SK-N-SH (cell line): Measurements from ENCODE around the gene CLSTN2. TPM values are rescaled to one million over a fixed set of nuclear protein-coding genes. Genes with fewer than 3 reads are reported as not detected.

Source experiments
- CTCF ChIA-PET: fragments of 300-600, 350-600 bp; formaldehyde crosslinking; extraction: SDS; loops from one replicate; lab custom pipeline; 2021; lab: Yijun Ruan, JAX
- POLR2A ChIA-PET: fragments of 350-600 bp; sonication (Branson Sonifier 250); formaldehyde crosslinking; extraction: SDS; loops from one replicate; lab custom pipeline; 2020; ENCODE audit warnings: antibody characterized with exemption, inconsistent platforms; lab: Yijun Ruan, JAX
- DNase-seq: peaks from one replicate; pipeline ENCODE4 v3.0.0; 2012
- H2AFZ ChIP-seq: fragments of 200-600 bp; sonication (generic); 2 replicates; pipeline ENCODE4 v1.8.1; 2016; ENCODE audit warnings: antibody characterized with exemption, mild to moderate bottlenecking, low read depth
- H3F3A ChIP-seq: fragments of 200-600 bp; sonication (generic); replicated peaks from 2 replicates; pipeline ENCODE3; 2016; ENCODE audit warnings: antibody characterized with exemption, mild to moderate bottlenecking; ENCODE audit not compliant: insufficient read depth
- H3K27ac ChIP-seq, 2 experiments: fragments of 200-500 bp in 1 of 2; fragments of 200-600 bp in 1 of 2; sonication (Bioruptor generic) in 1 of 2; sonication (generic), shearing (Covaris generic) in 1 of 2; 2 replicates each; pipeline versions ENCODE4 v1.5.1 to v1.6.1; 2014 to 2016; ENCODE audit warnings: low read depth in 2 of 2, inconsistent platforms in 1 of 2, low read length in 1 of 2, mild to moderate bottlenecking in 1 of 2, mixed read lengths in 1 of 2
- H3K27me3 ChIP-seq: fragments of 200-600 bp; sonication (generic), shearing (Covaris generic); 2 replicates; pipeline ENCODE4 v1.6.1; 2016; ENCODE audit warnings: mixed run types; ENCODE audit not compliant: insufficient read depth
- H3K36me3 ChIP-seq, 2 experiments: fragments of 200-500 bp in 1 of 2; fragments of 200-600 bp in 1 of 2; sonication (Bioruptor generic) in 1 of 2; sonication (generic) in 1 of 2; replicated peaks in 1 of 2; 2 replicates each; pipeline versions ENCODE3 to v1.5.1; 2014 to 2016; ENCODE audit warnings: low read length in 1 of 2, mild to moderate bottlenecking in 1 of 2; ENCODE audit not compliant: insufficient read depth in 2 of 2, control insufficient read depth in 1 of 2
- H3K4me1 ChIP-seq, 2 experiments: fragments of 200-500 bp in 1 of 2; fragments of 200-600 bp in 1 of 2; sonication (Bioruptor generic) in 1 of 2; sonication (generic), shearing (Covaris generic) in 1 of 2; 2 replicates each; pipeline versions ENCODE4 v1.5.1 to v1.6.1; 2014 to 2016; ENCODE audit warnings: low read depth in 1 of 2, low read length in 1 of 2, mixed run types in 1 of 2; ENCODE audit not compliant: insufficient read depth in 2 of 2, control insufficient read depth in 1 of 2
- H3K4me2 ChIP-seq: fragments of 200-600 bp; sonication (generic), shearing (Covaris generic); 2 replicates; pipeline ENCODE4 v1.6.1; 2017; ENCODE audit warnings: mixed run types
- H3K4me3 ChIP-seq, 2 experiments: fragments of 200-500 bp in 1 of 2; fragments of 200-600 bp in 1 of 2; sonication (Bioruptor generic) in 1 of 2; sonication (generic), shearing (Covaris generic) in 1 of 2; 2 replicates each; pipeline versions ENCODE4 v1.5.1 to v1.8.1; 2014 to 2016; ENCODE audit warnings: low read depth in 2 of 2, inconsistent platforms in 1 of 2, low read length in 1 of 2, mild to moderate bottlenecking in 1 of 2, mixed read lengths in 1 of 2, moderate library complexity in 1 of 2
- H3K79me2 ChIP-seq: fragments of 200-600 bp; sonication (generic); 2 replicates; pipeline ENCODE4 v1.8.1; 2017; ENCODE audit warnings: mild to moderate bottlenecking; ENCODE audit not compliant: insufficient read depth
- H3K9ac ChIP-seq: fragments of 200-600 bp; sonication (generic); 2 replicates; pipeline ENCODE4 v1.6.1; 2017; ENCODE audit warnings: mixed run types
- H3K9me2 ChIP-seq: fragments of 200-600 bp; sonication (generic); 2 replicates; pipeline ENCODE4 v1.6.1; 2017; ENCODE audit warnings: mixed run types
- H3K9me3 ChIP-seq: fragments of 200-600 bp; sonication (generic); 2 replicates; pipeline ENCODE4 v1.6.1; 2017; ENCODE audit warnings: mixed run types, mild to moderate bottlenecking, moderate library complexity
- H4K20me1 ChIP-seq: fragments of 200-600 bp; sonication (generic); 2 replicates; pipeline ENCODE4 v1.6.1; 2017; ENCODE audit warnings: mild to moderate bottlenecking, mixed run types; ENCODE audit not compliant: insufficient read depth
- EZH2phosphoT487 ChIP-seq: fragments of 200-600 bp; sonication (generic); IDR thresholded peaks from 2 replicates; pipeline ENCODE4 v1.6.1; 2017; ENCODE audit warnings: low read depth, mixed run types, mild to moderate bottlenecking, antibody characterized with exemption, moderate library complexity, borderline replicate concordance
- FOXJ3 ChIP-seq: sonication (generic); formaldehyde crosslinking; IDR thresholded peaks from 2 replicates; pipeline ENCODE4 v1.5.1; 2020; ENCODE audit warnings: mild to moderate bottlenecking, missing genetic modification reagents
- FOXM1 ChIP-seq: IDR thresholded peaks from 2 replicates; pipeline ENCODE4 v1.4.0; 2012; ENCODE audit warnings: low read depth, mild to moderate bottlenecking
- GATA2 ChIP-seq: sonication (generic); formaldehyde crosslinking; IDR thresholded peaks from 2 replicates; pipeline ENCODE4 v1.5.0; 2020; ENCODE audit warnings: mild to moderate bottlenecking, missing genetic modification reagents
- IRF3 ChIP-seq: fragments of 150-350 bp; IDR thresholded peaks from 2 replicates; pipeline ENCODE4 v1.6.1; 2016; ENCODE audit warnings: mild to moderate bottlenecking, low read depth, low read length
- JUND ChIP-seq: IDR thresholded peaks from 2 replicates; pipeline ENCODE4 v1.4.0; 2012
- MAX ChIP-seq: IDR thresholded peaks from 2 replicates; pipeline ENCODE4 v1.4.0; 2012; ENCODE audit warnings: low read depth
- MEF2A ChIP-seq: IDR thresholded peaks from 2 replicates; pipeline ENCODE4 v1.4.0; 2012; ENCODE audit warnings: low read depth, borderline replicate concordance
- MXI1 ChIP-seq: IDR thresholded peaks from 2 replicates; pipeline ENCODE4 v1.6.1; 2012; ENCODE audit warnings: mild to moderate bottlenecking, low read depth, low read length, improper control_type of control experiment
- NFIC ChIP-seq: IDR thresholded peaks from 2 replicates; pipeline ENCODE4 v1.4.0; 2012; ENCODE audit warnings: borderline replicate concordance
- NRF1 ChIP-seq: IDR thresholded peaks from 2 replicates; pipeline ENCODE4 v1.6.1; 2012; ENCODE audit warnings: low read depth, mild to moderate bottlenecking, low read length
- POLR2AphosphoS5 ChIP-seq: IDR thresholded peaks from 2 replicates; pipeline ENCODE4 v1.6.1; 2012; ENCODE audit warnings: low read depth, low read length
- RCOR1 ChIP-seq: fragments of 150-350 bp; IDR thresholded peaks from 2 replicates; pipeline ENCODE4 v1.6.1; 2017; ENCODE audit warnings: antibody characterized with exemption, low read length
- RFX5 ChIP-seq: IDR thresholded peaks from 2 replicates; pipeline ENCODE4 v1.6.1; 2012; ENCODE audit warnings: mild to moderate bottlenecking, improper control_type of control experiment, low read length
- SMC3 ChIP-seq: IDR thresholded peaks from 2 replicates; pipeline ENCODE4 v1.6.1; 2012; ENCODE audit warnings: low read depth, low read length, improper control_type of control experiment
- TCF12 ChIP-seq: IDR thresholded peaks from 2 replicates; pipeline ENCODE4 v1.4.0; 2012
- TEAD4 ChIP-seq: IDR thresholded peaks from 2 replicates; pipeline ENCODE4 v1.4.0; 2012; ENCODE audit warnings: mild to moderate bottlenecking, borderline replicate concordance; ENCODE audit not compliant: insufficient read depth
- USF2 ChIP-seq: fragments of 150-350 bp; IDR thresholded peaks from 2 replicates; pipeline ENCODE4 v1.6.1; 2017; ENCODE audit warnings: antibody characterized with exemption, low read length, low read depth, borderline replicate concordance
- WGBS: methylation state at CpG from one replicate; pipeline ENCODE4 v1.1.6; 2017; ENCODE audit warnings: low lambda C conversion rate; 5-methylcytosine and 5-hydroxymethylcytosine counted together
- polyA plus RNA-seq, 3 experiments: library from polyadenylated mRNA; depleted of rRNA; stranded (reverse); fragments of >200 nt; gene quantifications; 2 replicates each; pipeline ENCODE4 v1.2.3, GENCODE V29; 2012
- TF ChIP-seq, protein P1 (sequence below): IDR thresholded peaks from 2 replicates; pipeline ENCODE4 v1.6.1; 2012; ENCODE audit warnings: mild to moderate bottlenecking, low read depth, low read length, moderate library complexity
- TF ChIP-seq, protein P2 (sequence below): IDR thresholded peaks from 2 replicates; pipeline ENCODE4 v1.4.0; 2012; ENCODE audit warnings: low read depth, borderline replicate concordance
- TF ChIP-seq, protein P3 (sequence below): IDR thresholded peaks from 2 replicates; pipeline ENCODE4 v1.4.0; 2012; ENCODE audit warnings: low read depth, borderline replicate concordance

CLSTN2 gene
- polyA plus RNA-seq, 1 of the 3 experiments (the other 2 are of a cell fraction) = 0.02 TPM

DNA sequence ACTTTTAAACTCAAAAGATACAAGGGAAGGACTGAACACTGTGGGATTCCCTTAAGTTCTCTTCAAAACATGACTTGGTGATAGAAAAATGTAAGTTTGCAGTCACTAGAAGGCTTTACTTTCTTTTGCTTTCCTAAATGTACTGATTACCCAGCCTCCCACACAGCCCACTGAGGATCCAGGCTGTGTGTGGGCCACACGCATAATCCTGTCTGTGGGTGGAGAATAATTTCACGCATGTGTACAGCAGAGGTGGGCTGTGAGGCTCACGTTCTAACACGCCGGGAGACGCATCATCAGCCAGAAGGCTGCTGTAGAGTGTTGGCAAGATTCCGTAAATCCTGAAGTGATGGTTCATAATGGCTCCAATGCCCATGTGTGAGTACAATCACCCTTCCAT, 165.5 kb downstream of the CLSTN2 start:
- Histone ChIP-seq H3K9ac (no peak overlapping the region), H3K36me3 (no peaks in the 10 kb centered on the region), H4K20me1 (no peaks in the 10 kb centered on the region), H3K9me3 (no peaks in the 10 kb centered on the region), H3K79me2 (no peaks in the 10 kb centered on the region), H3K27me3 (no peaks in the 10 kb centered on the region), H3K27ac (no peak overlapping the region), H3K9me2 (no peaks in the 10 kb centered on the region), H3K4me1 (no peaks in the 10 kb centered on the region; a peak in 1 of 4 replicates), H3K4me2 (no peak overlapping the region), H3F3A (no peaks in the 10 kb centered on the region), H3K4me3 (no peak overlapping the region), H2AFZ (no peak overlapping the region)
- POLR2A ChIA-PET = no interaction called here
- WGBS = no CpG with 5 or more reads among the region's 7 CpGs
- no peak for TF ChIP-seq TEAD4
- TF ChIP-seq, protein P1, sequence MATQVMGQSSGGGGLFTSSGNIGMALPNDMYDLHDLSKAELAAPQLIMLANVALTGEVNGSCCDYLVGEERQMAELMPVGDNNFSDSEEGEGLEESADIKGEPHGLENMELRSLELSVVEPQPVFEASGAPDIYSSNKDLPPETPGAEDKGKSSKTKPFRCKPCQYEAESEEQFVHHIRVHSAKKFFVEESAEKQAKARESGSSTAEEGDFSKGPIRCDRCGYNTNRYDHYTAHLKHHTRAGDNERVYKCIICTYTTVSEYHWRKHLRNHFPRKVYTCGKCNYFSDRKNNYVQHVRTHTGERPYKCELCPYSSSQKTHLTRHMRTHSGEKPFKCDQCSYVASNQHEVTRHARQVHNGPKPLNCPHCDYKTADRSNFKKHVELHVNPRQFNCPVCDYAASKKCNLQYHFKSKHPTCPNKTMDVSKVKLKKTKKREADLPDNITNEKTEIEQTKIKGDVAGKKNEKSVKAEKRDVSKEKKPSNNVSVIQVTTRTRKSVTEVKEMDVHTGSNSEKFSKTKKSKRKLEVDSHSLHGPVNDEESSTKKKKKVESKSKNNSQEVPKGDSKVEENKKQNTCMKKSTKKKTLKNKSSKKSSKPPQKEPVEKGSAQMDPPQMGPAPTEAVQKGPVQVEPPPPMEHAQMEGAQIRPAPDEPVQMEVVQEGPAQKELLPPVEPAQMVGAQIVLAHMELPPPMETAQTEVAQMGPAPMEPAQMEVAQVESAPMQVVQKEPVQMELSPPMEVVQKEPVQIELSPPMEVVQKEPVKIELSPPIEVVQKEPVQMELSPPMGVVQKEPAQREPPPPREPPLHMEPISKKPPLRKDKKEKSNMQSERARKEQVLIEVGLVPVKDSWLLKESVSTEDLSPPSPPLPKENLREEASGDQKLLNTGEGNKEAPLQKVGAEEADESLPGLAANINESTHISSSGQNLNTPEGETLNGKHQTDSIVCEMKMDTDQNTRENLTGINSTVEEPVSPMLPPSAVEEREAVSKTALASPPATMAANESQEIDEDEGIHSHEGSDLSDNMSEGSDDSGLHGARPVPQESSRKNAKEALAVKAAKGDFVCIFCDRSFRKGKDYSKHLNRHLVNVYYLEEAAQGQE = no peak
- no peak for TF ChIP-seq GATA2 (CRISPR knock-in tag)
- TF ChIP-seq, protein P2, sequence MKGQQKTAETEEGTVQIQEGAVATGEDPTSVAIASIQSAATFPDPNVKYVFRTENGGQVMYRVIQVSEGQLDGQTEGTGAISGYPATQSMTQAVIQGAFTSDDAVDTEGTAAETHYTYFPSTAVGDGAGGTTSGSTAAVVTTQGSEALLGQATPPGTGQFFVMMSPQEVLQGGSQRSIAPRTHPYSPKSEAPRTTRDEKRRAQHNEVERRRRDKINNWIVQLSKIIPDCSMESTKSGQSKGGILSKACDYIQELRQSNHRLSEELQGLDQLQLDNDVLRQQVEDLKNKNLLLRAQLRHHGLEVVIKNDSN = no peak
- no peak for TF ChIP-seq POLR2AphosphoS5
- TF ChIP-seq TCF12 = no peak
- no peak for TF ChIP-seq NRF1
- TF ChIP-seq NFIC = no peak
- TF ChIP-seq FOXM1 = no peak
- no peak for TF ChIP-seq MEF2A
- no peak for TF ChIP-seq EZH2phosphoT487
- TF ChIP-seq RFX5 = no peak
- TF ChIP-seq FOXJ3 = no peak
- DNase-seq = no peak
- CTCF ChIA-PET = no interaction called here

GRCh38 chr3:140103166-140103565, 168.2 kb downstream of the CLSTN2 start:
- H2AFZ ChIP-seq = no peak overlapping the region
- H3K9me2 ChIP-seq = no peaks in the 10 kb centered on the region
- ChIA-PET CTCF (interaction anchor here (0.7 kb wide), 1 partner anchor 75 kb away, joined by 3 read pairs; no protein-coding TSS in a partner anchor), POLR2A (no interaction called here)
- no peaks in the 10 kb centered on the region for H3K36me3 ChIP-seq
- no peaks in the 10 kb centered on the region for H3K79me2 ChIP-seq
- H3K27ac ChIP-seq = no peak overlapping the region
- no peaks in the 10 kb centered on the region for H3K27me3 ChIP-seq
- 5% methylated on average over 1 of the region's 1 CpG for WGBS
- H4K20me1 ChIP-seq = no peaks in the 10 kb centered on the region
- H3K9ac ChIP-seq = no peak overlapping the region
- no peaks in the 10 kb centered on the region; a peak in 1 of 4 replicates for H3K4me1 ChIP-seq
- no peaks in the 10 kb centered on the region for H3F3A ChIP-seq
- DNase-seq = no peak
- no peak overlapping the region for H3K4me2 ChIP-seq
- H3K4me3 ChIP-seq = no peak overlapping the region
- H3K9me3 ChIP-seq = no peaks in the 10 kb centered on the region
- TF ChIP-seq TCF12 (no peak), USF2 (no peak), IRF3 (no peak), RCOR1 (no peak), SMC3 (no peak), TEAD4 (no peak), MAX (no peak), JUND (no peak), NRF1 (no peak), MXI1 (no peak)
- TF ChIP-seq, protein P3, sequence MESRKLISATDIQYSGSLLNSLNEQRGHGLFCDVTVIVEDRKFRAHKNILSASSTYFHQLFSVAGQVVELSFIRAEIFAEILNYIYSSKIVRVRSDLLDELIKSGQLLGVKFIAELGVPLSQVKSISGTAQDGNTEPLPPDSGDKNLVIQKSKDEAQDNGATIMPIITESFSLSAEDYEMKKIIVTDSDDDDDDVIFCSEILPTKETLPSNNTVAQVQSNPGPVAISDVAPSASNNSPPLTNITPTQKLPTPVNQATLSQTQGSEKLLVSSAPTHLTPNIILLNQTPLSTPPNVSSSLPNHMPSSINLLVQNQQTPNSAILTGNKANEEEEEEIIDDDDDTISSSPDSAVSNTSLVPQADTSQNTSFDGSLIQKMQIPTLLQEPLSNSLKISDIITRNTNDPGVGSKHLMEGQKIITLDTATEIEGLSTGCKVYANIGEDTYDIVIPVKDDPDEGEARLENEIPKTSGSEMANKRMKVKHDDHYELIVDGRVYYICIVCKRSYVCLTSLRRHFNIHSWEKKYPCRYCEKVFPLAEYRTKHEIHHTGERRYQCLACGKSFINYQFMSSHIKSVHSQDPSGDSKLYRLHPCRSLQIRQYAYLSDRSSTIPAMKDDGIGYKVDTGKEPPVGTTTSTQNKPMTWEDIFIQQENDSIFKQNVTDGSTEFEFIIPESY = no peak
